K562 (cell line): ENCODE results near the gene SUPT3H. TPM values are rescaled to one million over a fixed set of nuclear protein-coding genes. Genes with fewer than 3 reads are reported as not detected.

Source experiments
- CBX1 ChIP-seq: sonication (generic); IDR thresholded peaks from 2 replicates; pipeline ENCODE4 v1.6.1; 2016; ENCODE audit warnings: antibody characterized with exemption, low read depth, mild to moderate bottlenecking
- FOSL1 ChIP-seq: fragments of 200-800 bp; sonication (Bioruptor generic); conservative IDR thresholded peaks from 2 replicates; pipeline ENCODE4 v1.6.1; 2016; ENCODE audit warnings: missing genetic modification characterization, missing compliant biosample characterization
- GATAD2B ChIP-seq: fragments of 450-650 bp; IDR thresholded peaks from 2 replicates; pipeline ENCODE4 v1.6.1; 2017; ENCODE audit warnings: mild to moderate bottlenecking, borderline replicate concordance
- HMBOX1 ChIP-seq: sonication (generic); IDR thresholded peaks from 2 replicates; pipeline ENCODE4 v1.6.1; 2016
- JUNB ChIP-seq: fragments of 450-650 bp; formaldehyde crosslinking; conservative IDR thresholded peaks from 2 replicates; pipeline ENCODE4 v1.4.0; 2020; ENCODE audit warnings: mild to moderate bottlenecking
- KAT2B ChIP-seq: IDR thresholded peaks from one replicate; pipeline ENCODE4 v1.6.1; 2012; ENCODE audit warnings: low read depth, mild to moderate bottlenecking, control low read depth, inconsistent platforms, low read length, moderate library complexity
- KDM2B ChIP-seq: fragments of 250-450 bp; sonication (Bioruptor Pico); IDR thresholded peaks from 2 replicates; pipeline ENCODE4 v1.8.0; 2021; ENCODE audit warnings: mild to moderate bottlenecking, moderate library complexity
- KLF10 ChIP-seq: fragments of 250-450 bp; sonication (Bioruptor Pico); IDR thresholded peaks from 2 replicates; pipeline ENCODE4 v1.6.1; 2021; ENCODE audit warnings: matching md5 sums
- NFE2 ChIP-seq: IDR thresholded peaks from 2 replicates; pipeline ENCODE4 v1.6.1; 2014; ENCODE audit warnings: antibody characterized with exemption, low read depth
- POLR2AphosphoS5 ChIP-seq: IDR thresholded peaks from 2 replicates; pipeline ENCODE4 v1.6.1; 2011; ENCODE audit warnings: mild to moderate bottlenecking, low read depth, low read length, moderate library complexity; ENCODE audit not compliant: control insufficient read depth, insufficient read depth
- PPARD ChIP-seq: fragments of 250-450 bp; sonication (Bioruptor Pico); IDR thresholded peaks from 2 replicates; pipeline ENCODE4 v1.8.0; 2022; ENCODE audit warnings: inconsistent platforms, mild to moderate bottlenecking, moderate library complexity
- SETDB1 ChIP-seq: IDR thresholded peaks from one replicate; pipeline ENCODE4 v1.6.1; 2012; ENCODE audit warnings: low read length, control low read depth, inconsistent platforms
- SMARCA5 ChIP-seq: fragments of 450-650 bp; IDR thresholded peaks from 2 replicates; pipeline ENCODE4 v1.6.1; 2016
- SMARCB1 ChIP-seq: IDR thresholded peaks from 2 replicates; pipeline ENCODE4 v1.6.1; 2011; ENCODE audit warnings: improper control_type of control experiment, low read depth; ENCODE audit not compliant: insufficient read length
- XRCC4 ChIP-seq: IDR thresholded peaks from one replicate; pipeline ENCODE4 v1.6.1; 2011; ENCODE audit not compliant: insufficient read depth, insufficient read length; ENCODE audit errors: extremely low read depth
- YY1 ChIP-seq, 3 experiments: IDR thresholded peaks; 2 replicates each; pipeline ENCODE4 v1.6.1; 2011; ENCODE audit warnings: low read length in 2 of 3, mild to moderate bottlenecking in 2 of 3, moderate library complexity in 2 of 3, borderline replicate concordance in 1 of 3, control low read depth in 1 of 3, low read depth in 1 of 3; ENCODE audit not compliant: insufficient read depth in 3 of 3, insufficient replicate concordance in 2 of 3, control insufficient read depth in 1 of 3, insufficient read length in 1 of 3; ENCODE audit errors: extremely low read depth in 1 of 3
- ZNF24 ChIP-seq: fragments of 450-650 bp; IDR thresholded peaks from 2 replicates; pipeline ENCODE4 v1.6.1; 2016
- ZNF282 ChIP-seq: sonication (generic); formaldehyde crosslinking; IDR thresholded peaks from 2 replicates; pipeline ENCODE4 v1.8.1; 2023; ENCODE audit warnings: missing genetic modification reagents
- ZNF3 ChIP-seq: fragments of 250-450 bp; sonication (Bioruptor Pico); IDR thresholded peaks from 2 replicates; pipeline ENCODE4 v1.5.0; 2021; ENCODE audit warnings: mild to moderate bottlenecking, moderate library complexity
- ZNF347 ChIP-seq: fragments of 450-650 bp; formaldehyde crosslinking; IDR thresholded peaks from 2 replicates; pipeline ENCODE4 v1.4.0; 2020; ENCODE audit warnings: low read depth, mild to moderate bottlenecking, moderate library complexity
- ZNF384 ChIP-seq: IDR thresholded peaks from 2 replicates; pipeline ENCODE4 v1.6.1; 2012; ENCODE audit warnings: low read depth, low read length, improper control_type of control experiment
- ZNF707 ChIP-seq: fragments of 250-450 bp; sonication (Bioruptor Pico); conservative IDR thresholded peaks from 2 replicates; pipeline ENCODE4 v1.8.0; 2022; ENCODE audit warnings: inconsistent platforms, mild to moderate bottlenecking, moderate library complexity
- polyA plus RNA-seq, 8 experiments: library from polyadenylated mRNA; depleted of rRNA in 4 of 8; stranded (reverse) in 5 of 8; unstranded in 3 of 8; fragments of >200 nt; fragmentation: Nextera tagmentation in 2 of 8; fragmentation: Illumina TruSeq in 1 of 8; extraction: Ambion mirVana in 2 of 8; extraction: Trizol in 1 of 8; gene quantifications; 2 replicates each; pipeline versions ENCODE4 v1.2.1 to v1.2.3, GENCODE V29; 2011 to 2014; ENCODE audit warnings: inconsistent platforms in 1 of 8, missing spikeins in 1 of 8
- total RNA-seq, 7 experiments: library from RNA; depleted of rRNA in 6 of 7; stranded (reverse); fragments of >200 nt in 6 of 7; fragmentation: Illumina TruSeq in 2 of 7; extraction: Trizol in 2 of 7; gene quantifications; 2 replicates each; pipeline versions ENCODE4 v1.2.1 to v1.2.3, GENCODE V29; 2011 to 2021; ENCODE audit warnings: low replicate concordance in 1 of 7
- TF ChIP-seq, protein P1 (sequence below), 2 experiments: fragments of 150-350 bp in 1 of 2; IDR thresholded peaks; 2 replicates each; pipeline ENCODE4 v1.6.1; 2012 to 2016; ENCODE audit warnings: low read depth in 2 of 2, low read length in 2 of 2, mild to moderate bottlenecking in 1 of 2, moderate library complexity in 1 of 2

The SUPT3H gene
- total and polyA plus RNA-seq, 9 of the 15 experiments (the other 6 are each of a cell fraction or from before 2014, with no cell fraction given): 7.2 to 16.3 (median 11.9) TPM

DNA sequence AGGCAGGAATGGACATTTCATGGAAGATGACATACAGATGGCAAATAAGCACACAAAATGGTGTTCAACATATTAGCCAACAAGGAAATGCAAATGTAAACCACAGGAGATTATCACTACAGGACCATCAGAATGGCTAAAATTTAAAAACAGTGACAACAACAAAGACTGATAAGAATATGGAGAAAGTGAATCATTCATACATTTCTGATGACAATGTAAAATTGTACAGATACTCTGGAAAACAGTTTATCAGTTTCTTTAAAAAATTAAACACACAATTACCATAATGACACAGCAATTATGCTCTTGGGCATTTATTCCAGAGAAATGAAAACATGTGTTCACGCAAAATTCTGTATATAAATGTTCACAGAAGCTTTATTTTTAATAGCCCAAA, 155.4 kb downstream of the SUPT3H start (continued):
- TF ChIP-seq ZNF282 (no peak), ZNF347 (CRISPR knock-in tag) (no peak), GATAD2B (no peak), PPARD (no peak), HMBOX1 (no peak), KLF10 (CRISPR knock-in tag) (no peak), ZNF24 (peak; percentile 9; the same call in 1 of the 2 replicates), NFE2 (no peak; the same call in 1 of the 2 replicates), SMARCB1 (no peak), SETDB1 (no peak), ZNF3 (CRISPR knock-in tag) (no peak), CBX1 (no peak), KAT2B (no peak), KDM2B (CRISPR knock-in tag) (no peak), YY1 (IDR thresholded peaks at IDR 0.05; ENCODE audit: borderline replicate concordance in 1 of 3, control insufficient read depth in 1 of 3, extremely low read depth in 1 of 3, insufficient read depth in 3 of 3, insufficient read length in 1 of 3, insufficient replicate concordance in 2 of 3, low read depth in 1 of 3, low read length in 2 of 3) (no peak), SMARCA5 (no peak), ZNF707 (no peak), ZNF384 (no peak), POLR2AphosphoS5 (no peak), XRCC4 (no peak), JUNB (CRISPR knock-in tag) (no peak), FOSL1 (peak; percentile 79)
- TF ChIP-seq, protein P1, sequence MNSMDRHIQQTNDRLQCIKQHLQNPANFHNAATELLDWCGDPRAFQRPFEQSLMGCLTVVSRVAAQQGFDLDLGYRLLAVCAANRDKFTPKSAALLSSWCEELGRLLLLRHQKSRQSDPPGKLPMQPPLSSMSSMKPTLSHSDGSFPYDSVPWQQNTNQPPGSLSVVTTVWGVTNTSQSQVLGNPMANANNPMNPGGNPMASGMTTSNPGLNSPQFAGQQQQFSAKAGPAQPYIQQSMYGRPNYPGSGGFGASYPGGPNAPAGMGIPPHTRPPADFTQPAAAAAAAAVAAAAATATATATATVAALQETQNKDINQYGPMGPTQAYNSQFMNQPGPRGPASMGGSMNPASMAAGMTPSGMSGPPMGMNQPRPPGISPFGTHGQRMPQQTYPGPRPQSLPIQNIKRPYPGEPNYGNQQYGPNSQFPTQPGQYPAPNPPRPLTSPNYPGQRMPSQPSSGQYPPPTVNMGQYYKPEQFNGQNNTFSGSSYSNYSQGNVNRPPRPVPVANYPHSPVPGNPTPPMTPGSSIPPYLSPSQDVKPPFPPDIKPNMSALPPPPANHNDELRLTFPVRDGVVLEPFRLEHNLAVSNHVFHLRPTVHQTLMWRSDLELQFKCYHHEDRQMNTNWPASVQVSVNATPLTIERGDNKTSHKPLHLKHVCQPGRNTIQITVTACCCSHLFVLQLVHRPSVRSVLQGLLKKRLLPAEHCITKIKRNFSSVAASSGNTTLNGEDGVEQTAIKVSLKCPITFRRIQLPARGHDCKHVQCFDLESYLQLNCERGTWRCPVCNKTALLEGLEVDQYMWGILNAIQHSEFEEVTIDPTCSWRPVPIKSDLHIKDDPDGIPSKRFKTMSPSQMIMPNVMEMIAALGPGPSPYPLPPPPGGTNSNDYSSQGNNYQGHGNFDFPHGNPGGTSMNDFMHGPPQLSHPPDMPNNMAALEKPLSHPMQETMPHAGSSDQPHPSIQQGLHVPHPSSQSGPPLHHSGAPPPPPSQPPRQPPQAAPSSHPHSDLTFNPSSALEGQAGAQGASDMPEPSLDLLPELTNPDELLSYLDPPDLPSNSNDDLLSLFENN (IDR thresholded peaks at IDR 0.05; ENCODE audit: low read depth in 2 of 2, low read length in 2 of 2): no peak
